B cell (primary cell): ENCODE measurements around the gene FOXL2. TPM values are rescaled to one million over a fixed set of nuclear protein-coding genes. Genes with fewer than 3 reads are reported as not detected.

Experiments used
- ATAC-seq: fragments of 200-7000 bp; cut with Tn5 transposase; one replicate; pipeline ENCODE4 v1.10.0; 2021; ENCODE audit warnings: low read depth, mild to moderate bottlenecking, moderate number of reproducible peaks, moderate library complexity
- CTCF ChIA-PET: fragments of 350-600 bp; sonication (Branson Sonifier 250); formaldehyde crosslinking; loops from one replicate; lab custom pipeline; 2021; ENCODE audit warnings: antibody characterized with exemption, inconsistent platforms; lab: Charles Lee
- POLR2A ChIA-PET: fragments of 350-600 bp; sonication (Branson Sonifier 250); formaldehyde crosslinking; loops from one replicate; lab custom pipeline; 2021; ENCODE audit warnings: antibody characterized with exemption; lab: Charles Lee
- DNase-seq: peaks from one replicate; pipeline ENCODE4 v3.0.0; 2013
- H2AFZ ChIP-seq: 2 replicates; pipeline ENCODE4 v1.6.1; 2012; ENCODE audit warnings: mild to moderate bottlenecking, low read depth, low read length; ENCODE audit not compliant: insufficient read depth, poor library complexity, severe bottlenecking
- H3K27ac ChIP-seq, 2 donors: 1 replicate in 1 of 2; 2 replicates in 1 of 2; pipeline ENCODE4 v1.5.1; 2012 to 2013; ENCODE audit warnings: low read length in 2 of 2, mild to moderate bottlenecking in 2 of 2, moderate library complexity in 1 of 2
- H3K27me3 ChIP-seq, 4 experiments: fragments of 200-600 bp in 1 of 4; sonication (generic) in 1 of 4; replicated peaks in 1 of 4; 1 replicate in 2 of 4; 2 replicates in 2 of 4; pipeline versions ENCODE4 v1.6.1 to v1.7.0; 2013 to 2016; ENCODE audit warnings: low read length in 3 of 4, mild to moderate bottlenecking in 2 of 4, mixed read lengths in 1 of 4, moderate library complexity in 1 of 4; ENCODE audit not compliant: insufficient read depth in 4 of 4, control insufficient read depth in 3 of 4; ENCODE audit errors: control extremely low read depth in 1 of 4
- H3K36me3 ChIP-seq, 2 experiments: replicated peaks in 1 of 2; 1 replicate in 1 of 2; 2 replicates in 1 of 2; pipeline versions ENCODE4 v1.6.1 to v1.7.1; 2013; ENCODE audit warnings: low read length in 1 of 2; ENCODE audit not compliant: insufficient read depth in 2 of 2, control insufficient read depth in 1 of 2; ENCODE audit errors: control extremely low read depth in 1 of 2, extremely low read depth in 1 of 2
- H3K4me1 ChIP-seq, 2 donors: fragments of 200-600 bp in 1 of 2; sonication (generic) in 1 of 2; 1 replicate in 1 of 2; 2 replicates in 1 of 2; pipeline versions ENCODE4 v1.5.1 to v1.6.1; 2013 to 2017; ENCODE audit warnings: low read length in 2 of 2; ENCODE audit not compliant: control insufficient read depth in 2 of 2, insufficient read depth in 2 of 2
- H3K4me2 ChIP-seq: replicated peaks from 2 replicates; pipeline ENCODE3; 2012; ENCODE audit warnings: mild to moderate bottlenecking, low read depth, low read length; ENCODE audit not compliant: poor library complexity, severe bottlenecking
- H3K4me3 ChIP-seq, 5 experiments: fragments of 200-600 bp in 1 of 5; sonication (generic) in 1 of 5; 1 replicate in 3 of 5; 2 replicates in 2 of 5; pipeline versions ENCODE4 v1.5.1 to v1.7.0; 2011 to 2016; ENCODE audit warnings: low read length in 4 of 5, mild to moderate bottlenecking in 4 of 5, low read depth in 2 of 5, control low read depth in 1 of 5, moderate library complexity in 1 of 5; ENCODE audit not compliant: insufficient read depth in 1 of 5; ENCODE audit errors: control extremely low read depth in 1 of 5, extremely low read depth in 1 of 5
- H3K79me2 ChIP-seq: fragments of 200-600 bp; sonication (generic); one replicate; pipeline ENCODE4 v1.6.0; 2016; ENCODE audit warnings: low read length; ENCODE audit not compliant: control insufficient read depth, insufficient read depth
- H3K9ac ChIP-seq: fragments of 200-600 bp; sonication (generic); 2 replicates; pipeline ENCODE4 v1.6.1; 2017; ENCODE audit warnings: mild to moderate bottlenecking, low read length, moderate library complexity
- H3K9me3 ChIP-seq, 3 donors: one replicate each; pipeline versions ENCODE4 v1.6.1 to v1.7.1; 2013; ENCODE audit warnings: low read length in 2 of 3; ENCODE audit not compliant: control insufficient read depth in 2 of 3, insufficient read depth in 1 of 3; ENCODE audit errors: control extremely low read depth in 1 of 3
- H4K20me1 ChIP-seq: 2 replicates; pipeline ENCODE4 v1.6.0; 2012; ENCODE audit warnings: mild to moderate bottlenecking, low read length; ENCODE audit not compliant: insufficient read depth, control insufficient read depth, poor library complexity, severe bottlenecking
- H3K27ac Mint-ChIP-seq: one replicate; pipeline ENCODE4 v1.8.0; 2021; ENCODE audit warnings: mixed read lengths
- H3K27me3 Mint-ChIP-seq: one replicate; pipeline ENCODE4 v1.8.0; 2021; ENCODE audit warnings: mixed read lengths
- H3K4me1 Mint-ChIP-seq: one replicate; pipeline ENCODE4 v1.8.0; 2021; ENCODE audit warnings: mixed read lengths
- H3K4me3 Mint-ChIP-seq: one replicate; pipeline ENCODE4 v1.8.0; 2021; ENCODE audit warnings: mixed read lengths
- H3K9me3 Mint-ChIP-seq: one replicate; pipeline ENCODE4 v1.8.0; 2022; ENCODE audit warnings: mixed read lengths; ENCODE audit not compliant: insufficient read depth
- EZH2 ChIP-seq: IDR thresholded peaks from 2 replicates; pipeline ENCODE4 v1.6.1; 2012; ENCODE audit warnings: borderline replicate concordance, low read depth, mild to moderate bottlenecking, moderate library complexity, low read length; ENCODE audit not compliant: insufficient read depth, poor library complexity, severe bottlenecking
- WGBS: methylation state at CpG from one replicate; pipeline ENCODE4 v1.1.5; 2013; ENCODE audit warnings: missing lambda C conversion rate; ENCODE audit not compliant: insufficient coverage; 5-methylcytosine and 5-hydroxymethylcytosine counted together
- intact Hi-C: fragments of 100-400 bp; cut with micrococcal nuclease; formaldehyde crosslinking; loops from one replicate; pipeline ENCODE4 v1.10.0; 2022
- polyA plus RNA-seq: library from polyadenylated mRNA; depleted of rRNA; stranded (reverse); fragments of >200 nt; gene quantifications from 2 replicates; pipeline ENCODE4 v1.2.3, GENCODE V29; 2012
- total RNA-seq, 2 donors: library from RNA; stranded (reverse); fragments of 120-200 nt in 1 of 2; gene quantifications; 1 replicate in 1 of 2; 2 replicates in 1 of 2; pipeline versions ENCODE4 v1.2.3 to v1.2.4, GENCODE V29; 2013 to 2022
- TF ChIP-seq, protein P1 (sequence below): fragments of 200-600 bp; IDR thresholded peaks from one replicate; pipeline ENCODE4 v1.8.0; 2022; ENCODE audit warnings: antibody characterized with exemption, mild to moderate bottlenecking

Gene FOXL2
- total and polyA plus RNA-seq, 2 donors (not counting 1 experiment from before 2014, with no cell fraction given) = not detected

GRCh38 chr3:138898708-138899107 lies 48.2 kb downstream of the FOXL2 start:
- ChIA-PET CTCF (interaction anchor here (0.9 to 5.3 kb wide), 5 partner anchors 14 to 304 kb away, joined by 3 to 25 read pairs (median 4); no protein-coding TSS in a partner anchor), POLR2A (no interaction called here)
- Histone ChIP-seq H3K4me3 (no peak overlapping the region), H3K4me1 (no peaks in the 10 kb centered on the region), H3K4me2 (no peak overlapping the region), H3K9ac (no peak overlapping the region), H2AFZ (no peak overlapping the region), H3K27me3 (no peaks in the 10 kb centered on the region), H4K20me1 (no peaks in the 10 kb centered on the region), H3K79me2 (no peaks in the 10 kb centered on the region), H3K9me3 (no peaks in the 10 kb centered on the region), H3K36me3 (no peaks in the 10 kb centered on the region), H3K27ac (no peak overlapping the region)
- peaks cover 4% of the 10 kb centered on the region for H3K27me3 Mint-ChIP-seq
- no peak overlapping the region for H3K27ac Mint-ChIP-seq
- no peaks in the 10 kb centered on the region for H3K4me1 Mint-ChIP-seq
- no peak for ATAC-seq
- no peaks in the 10 kb centered on the region for H3K9me3 Mint-ChIP-seq
- H3K4me3 Mint-ChIP-seq = no peak overlapping the region
- DNase-seq = no peak
- TF ChIP-seq, protein P1, sequence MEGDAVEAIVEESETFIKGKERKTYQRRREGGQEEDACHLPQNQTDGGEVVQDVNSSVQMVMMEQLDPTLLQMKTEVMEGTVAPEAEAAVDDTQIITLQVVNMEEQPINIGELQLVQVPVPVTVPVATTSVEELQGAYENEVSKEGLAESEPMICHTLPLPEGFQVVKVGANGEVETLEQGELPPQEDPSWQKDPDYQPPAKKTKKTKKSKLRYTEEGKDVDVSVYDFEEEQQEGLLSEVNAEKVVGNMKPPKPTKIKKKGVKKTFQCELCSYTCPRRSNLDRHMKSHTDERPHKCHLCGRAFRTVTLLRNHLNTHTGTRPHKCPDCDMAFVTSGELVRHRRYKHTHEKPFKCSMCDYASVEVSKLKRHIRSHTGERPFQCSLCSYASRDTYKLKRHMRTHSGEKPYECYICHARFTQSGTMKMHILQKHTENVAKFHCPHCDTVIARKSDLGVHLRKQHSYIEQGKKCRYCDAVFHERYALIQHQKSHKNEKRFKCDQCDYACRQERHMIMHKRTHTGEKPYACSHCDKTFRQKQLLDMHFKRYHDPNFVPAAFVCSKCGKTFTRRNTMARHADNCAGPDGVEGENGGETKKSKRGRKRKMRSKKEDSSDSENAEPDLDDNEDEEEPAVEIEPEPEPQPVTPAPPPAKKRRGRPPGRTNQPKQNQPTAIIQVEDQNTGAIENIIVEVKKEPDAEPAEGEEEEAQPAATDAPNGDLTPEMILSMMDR = no peak
- no peak for TF ChIP-seq EZH2
- intact Hi-C loops = no loop called here

GRCh38 chr3:138898301-138898700 lies 48.6 kb downstream of the FOXL2 start:
- Histone ChIP-seq H3K27me3 (no peaks in the 10 kb centered on the region), H4K20me1 (no peaks in the 10 kb centered on the region), H3K4me3 (no peak overlapping the region), H3K9me3 (no peaks in the 10 kb centered on the region), H3K9ac (no peak overlapping the region), H3K4me1 (no peaks in the 10 kb centered on the region), H3K36me3 (no peaks in the 10 kb centered on the region), H3K4me2 (no peak overlapping the region), H3K79me2 (no peaks in the 10 kb centered on the region), H3K27ac (no peak overlapping the region), H2AFZ (no peak overlapping the region)
- POLR2A ChIA-PET = no interaction called here
- no peak overlapping the region for H3K4me3 Mint-ChIP-seq
- intact Hi-C loops = no loop called here
- no peaks in the 10 kb centered on the region for H3K4me1 Mint-ChIP-seq
- CTCF ChIA-PET = interaction anchor here (0.9 to 5.3 kb wide), 5 partner anchors 14 to 304 kb away, joined by 3 to 25 read pairs (median 4); no protein-coding TSS in a partner anchor
- peaks cover 4% of the 10 kb centered on the region for H3K27me3 Mint-ChIP-seq
- H3K27ac Mint-ChIP-seq = no peak overlapping the region
- H3K9me3 Mint-ChIP-seq = no peaks in the 10 kb centered on the region
- ATAC-seq (no peak), DNase-seq (no peak)
- no CpG with 5 or more reads among the region's 1 CpG for WGBS
- TF ChIP-seq, protein P1 = no peak
- TF ChIP-seq EZH2 = no peak

Other genes starting within 250 kb of the FOXL2 start
- gene PIK3CB, start 112.2 kb downstream of the FOXL2 start, total RNA-seq = 29.4 and 35.1 TPM in 2 replicates
- 3.6 and 6.3 TPM in 2 replicates for gene PIK3CB, start 112.2 kb downstream of the FOXL2 start, polyA plus RNA-seq
- not detected in 2 replicates for gene FOXL2NB, start 80 bp upstream of the FOXL2 start, total RNA-seq
- not detected in 2 replicates for gene FOXL2NB, start 80 bp upstream of the FOXL2 start, polyA plus RNA-seq
- gene PRR23A, start 59.1 kb upstream of the FOXL2 start, total RNA-seq = not detected in 2 replicates
- not detected in 2 replicates for gene PRR23A, start 59.1 kb upstream of the FOXL2 start, polyA plus RNA-seq
- gene PRR23B, start 73.8 kb upstream of the FOXL2 start, total RNA-seq = not detected in 2 replicates
- gene PRR23B, start 73.8 kb upstream of the FOXL2 start, polyA plus RNA-seq = not detected in 2 replicates
- gene PRR23C, start 97.8 kb upstream of the FOXL2 start, total RNA-seq = not detected in 2 replicates
- gene PRR23C, start 97.8 kb upstream of the FOXL2 start, polyA plus RNA-seq = not detected in 2 replicates